Gastrocnemius medialis (tissue), 4 donors: Measurements from ENCODE around the gene XRN1. TPM values are rescaled to one million over a fixed set of nuclear protein-coding genes. Genes with fewer than 3 reads are reported as not detected.

Experiments used
- ATAC-seq, 2 donors: fragments of 150-250 bp; one replicate each; pipeline ENCODE4 v1.9.1; 2016
- DNase-seq, 2 donors: peaks; one replicate each; pipeline ENCODE4 v3.0.0-alpha.2; 2019
- H3K27ac ChIP-seq, 4 donors: fragments of 200-600 bp; sonication (generic); 1 replicate in 1 of 4; 2 replicates in 3 of 4; pipeline ENCODE4 v1.5.1; 2016 to 2018; ENCODE audit warnings: mild to moderate bottlenecking in 2 of 4, moderate library complexity in 1 of 4
- H3K27me3 ChIP-seq, 3 donors: fragments of 200-600 bp; sonication (generic) in 2 of 3; 1 replicate in 1 of 3; 2 replicates in 2 of 3; pipeline versions ENCODE4 v1.5.1 to v1.6.0; 2016 to 2019; ENCODE audit warnings: mild to moderate bottlenecking in 1 of 3, moderate library complexity in 1 of 3
- H3K36me3 ChIP-seq, 2 donors: fragments of 200-600 bp; sonication (generic) in 1 of 2; one replicate each; pipeline ENCODE4 v1.5.1; 2017 to 2018
- H3K4me1 ChIP-seq, 2 donors: fragments of 200-600 bp; sonication (generic) in 1 of 2; one replicate each; pipeline ENCODE4 v1.5.1; 2016 to 2017; ENCODE audit warnings: mild to moderate bottlenecking in 2 of 2
- H3K4me3 ChIP-seq, 4 donors: fragments of 200-600 bp; sonication (generic) in 3 of 4; 1 replicate in 1 of 4; 2 replicates in 3 of 4; pipeline ENCODE4 v1.5.1; 2016 to 2019; ENCODE audit warnings: mild to moderate bottlenecking in 2 of 4
- H3K9me3 ChIP-seq, 3 donors: fragments of 200-600 bp; sonication (generic) in 2 of 3; 1 replicate in 1 of 3; 2 replicates in 2 of 3; pipeline ENCODE4 v1.5.1; 2016 to 2019
- CTCF ChIP-seq, 5 experiments: fragments of 450-650 bp in 3 of 5; fragments of 200-600 bp in 2 of 5; sonication (generic) in 2 of 5; IDR thresholded peaks in 4 of 5; conservative IDR thresholded peaks in 1 of 5; 1 replicate in 4 of 5; 2 replicates in 1 of 5; pipeline ENCODE4 v1.5.1; 2016 to 2019; ENCODE audit warnings: antibody characterized with exemption in 5 of 5, mild to moderate bottlenecking in 3 of 5, moderate library complexity in 3 of 5
- POLR2A ChIP-seq, 2 donors: fragments of 450-650 bp; IDR thresholded peaks; one replicate each; pipeline ENCODE4 v1.6.1; 2017; ENCODE audit warnings: antibody characterized with exemption in 2 of 2, mild to moderate bottlenecking in 2 of 2, moderate library complexity in 2 of 2
- in situ Hi-C, 4 donors: fragments of 200-750 bp; cut with MboI; loops; one replicate each; pipeline versions ENCODE4 v1.15.0 to v1.8.0; 2017; ENCODE audit warnings: low sequenced_read_pairs in 4 of 4
- intact Hi-C: fragments of 100-400 bp; cut with DNase I; formaldehyde crosslinking; loops from one replicate; pipeline ENCODE4 v1.15.1; 2023; ENCODE audit warnings: low total_unique reads
- total RNA-seq, 4 donors: library from RNA; depleted of rRNA; stranded (reverse); fragments of >200 nt; gene quantifications; one replicate each; pipeline versions ENCODE4 v1.1.0 to v1.2.3, GENCODE V29; 2016

The XRN1 gene
- total RNA-seq, 4 donors from 2014 or later, result 41.8 to 52.2 (median 47.3) TPM

DNA sequence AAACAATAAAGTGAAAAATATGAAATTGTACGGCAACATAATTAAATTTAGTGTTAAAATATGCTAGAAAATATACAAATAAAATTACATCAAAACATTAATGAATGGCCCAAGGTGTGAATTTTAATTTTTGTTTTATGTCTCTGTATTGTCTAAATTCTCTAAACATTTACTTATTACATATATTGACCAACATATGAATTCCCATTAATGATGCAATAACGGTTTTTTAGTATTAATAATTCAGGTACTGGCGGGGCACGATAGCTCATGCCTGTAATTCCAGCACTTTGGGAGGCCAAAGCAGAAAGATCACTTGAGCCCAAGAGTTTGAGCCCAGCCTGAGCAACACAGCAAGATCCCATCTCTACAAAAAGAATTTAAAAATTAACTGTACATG is 20.6 kb upstream of the XRN1 start:
- Histone ChIP-seq H3K27me3 (no peaks in the 10 kb centered on the region), H3K9me3 (peaks cover 0 to under 1% (median 0%) of the 10 kb centered on the region in 3 donors), H3K27ac (no peak overlapping the region), H3K4me1 (no peaks in the 10 kb centered on the region), H3K36me3 (no peaks in the 10 kb centered on the region), H3K4me3 (no peak overlapping the region)
- in situ Hi-C loops, result no loop called here
- TF ChIP-seq POLR2A (IDR thresholded peaks at IDR 0.05), result no peak
- TF ChIP-seq CTCF (IDR thresholded peaks at IDR 0.05 in 4 of 5, conservative IDR thresholded peaks at IDR 0.05 in 1 of 5), result no peak
- DNase-seq (no peak), ATAC-seq (no peak)
- intact Hi-C loops, result no loop called here

DNA sequence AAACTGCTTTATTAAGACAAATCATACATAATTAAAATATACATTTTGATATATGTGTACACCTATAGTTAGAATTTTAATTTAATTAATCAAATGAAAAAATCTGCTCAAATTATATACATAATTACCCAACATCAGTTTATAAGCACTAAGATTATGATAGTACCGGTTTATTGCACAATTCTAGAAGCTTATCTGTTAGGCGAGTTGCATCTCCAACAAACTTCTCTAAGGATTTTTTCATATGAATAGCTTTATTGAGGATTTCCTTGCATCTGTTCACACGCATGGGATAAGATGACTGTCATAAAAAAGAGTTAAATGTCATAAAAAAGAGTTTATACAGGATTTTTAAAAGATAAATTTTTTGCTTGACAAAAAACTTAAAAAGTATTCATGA is 19.9 kb upstream of the XRN1 start:
- H3K27me3 ChIP-seq, result no peaks in the 10 kb centered on the region
- TF ChIP-seq POLR2A (IDR thresholded peaks at IDR 0.05), result no peak
- ATAC-seq (no peak), DNase-seq (no peak)
- intact Hi-C loops (no loop called here), in situ Hi-C loops (no loop called here)
- H3K27ac ChIP-seq, result no peak overlapping the region
- no peaks in the 10 kb centered on the region for H3K36me3 ChIP-seq
- H3K4me1 ChIP-seq, result no peaks in the 10 kb centered on the region
- no peaks in the 10 kb centered on the region for H3K9me3 ChIP-seq
- no peak overlapping the region for H3K4me3 ChIP-seq

GRCh38 chr3:142460689-142461088 is 12.9 kb upstream of the XRN1 start:
- Histone ChIP-seq H3K9me3 (no peaks in the 10 kb centered on the region), H3K36me3 (peaks cover 0 to 17% of the 10 kb centered on the region in 2 donors), H3K27ac (no peak overlapping the region), H3K4me1 (no peaks in the 10 kb centered on the region), H3K4me3 (no peak overlapping the region), H3K27me3 (no peaks in the 10 kb centered on the region)
- intact Hi-C loops, result no loop called here
- no peak for DNase-seq
- no peak for ATAC-seq
- TF ChIP-seq CTCF (IDR thresholded peaks at IDR 0.05 in 4 of 5, conservative IDR thresholded peaks at IDR 0.05 in 1 of 5) (no peak), POLR2A (IDR thresholded peaks at IDR 0.05) (no peak)
- in situ Hi-C loops, result no loop called here

GRCh38 chr3:142459929-142460328 is 12.1 kb upstream of the XRN1 start:
- H3K36me3 ChIP-seq, result peaks cover 0 to 17% of the 10 kb centered on the region in 2 donors
- no peaks in the 10 kb centered on the region for H3K9me3 ChIP-seq
- intact Hi-C loops (no loop called here), in situ Hi-C loops (no loop called here)
- H3K27me3 ChIP-seq, result no peaks in the 10 kb centered on the region
- DNase-seq (no peak), ATAC-seq (no peak)
- H3K4me3 ChIP-seq, result no peak overlapping the region
- TF ChIP-seq POLR2A (IDR thresholded peaks at IDR 0.05), result no peak
- no peak for TF ChIP-seq CTCF (IDR thresholded peaks at IDR 0.05 in 4 of 5, conservative IDR thresholded peaks at IDR 0.05 in 1 of 5)
- H3K27ac ChIP-seq, result no peak overlapping the region
- no peaks in the 10 kb centered on the region for H3K4me1 ChIP-seq

- H3K27ac ChIP-seq, result no peak overlapping the region
- no peak overlapping the region for H3K4me3 ChIP-seq
- ATAC-seq, result no peak
- H3K4me1 ChIP-seq, result no peaks in the 10 kb centered on the region
- DNase-seq, result no peak
- in situ Hi-C loops (no loop called here), intact Hi-C loops (no loop called here)
- H3K36me3 ChIP-seq, result peaks cover 0 to 17% of the 10 kb centered on the region in 2 donors
- no peak for TF ChIP-seq CTCF (IDR thresholded peaks at IDR 0.05 in 4 of 5, conservative IDR thresholded peaks at IDR 0.05 in 1 of 5)
- no peak for TF ChIP-seq POLR2A (IDR thresholded peaks at IDR 0.05)
- H3K27me3 ChIP-seq, result no peaks in the 10 kb centered on the region
- no peaks in the 10 kb centered on the region for H3K9me3 ChIP-seq
Observed at GRCh38 chr3:142459096-142459495, 11.3 kb upstream of the XRN1 start.
